GM19463 (cell line): ENCODE data around the gene LMTK3.

Experiments
- ATAC-seq: cut with Tn5 transposase; IDR thresholded peaks from one replicate; pipeline ENCODE4 v1.9.1; 2021; ENCODE audit warnings: mild to moderate bottlenecking, moderate library complexity; ENCODE audit not compliant: unreplicated experiment

The LMTK3 gene

GRCh38 chr19:48452289-48453190 is 59.1 kb downstream of the LMTK3 start:
- no peak for ATAC-seq

DNA sequence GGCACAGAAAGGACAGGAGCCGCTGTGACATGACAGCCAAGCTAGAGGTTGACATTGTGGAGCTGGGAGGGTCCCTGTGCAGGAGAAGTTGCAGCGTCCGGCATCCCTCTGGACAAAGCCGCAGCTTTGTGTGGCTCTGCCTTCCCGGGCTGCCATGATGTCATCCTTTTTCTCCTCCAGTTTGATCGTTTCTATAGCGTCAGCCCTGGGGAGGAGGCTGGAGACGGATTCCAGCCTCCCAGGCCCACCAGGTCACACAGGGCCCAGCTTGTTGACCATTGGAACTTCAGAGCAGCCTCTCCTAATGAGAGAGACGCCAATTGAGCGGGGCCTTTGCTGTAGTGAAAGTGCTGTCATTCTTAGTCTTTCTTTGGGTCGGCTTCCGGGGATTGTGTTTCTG is 60.0 kb downstream of the LMTK3 start:
- ATAC-seq, result no peak

DNA sequence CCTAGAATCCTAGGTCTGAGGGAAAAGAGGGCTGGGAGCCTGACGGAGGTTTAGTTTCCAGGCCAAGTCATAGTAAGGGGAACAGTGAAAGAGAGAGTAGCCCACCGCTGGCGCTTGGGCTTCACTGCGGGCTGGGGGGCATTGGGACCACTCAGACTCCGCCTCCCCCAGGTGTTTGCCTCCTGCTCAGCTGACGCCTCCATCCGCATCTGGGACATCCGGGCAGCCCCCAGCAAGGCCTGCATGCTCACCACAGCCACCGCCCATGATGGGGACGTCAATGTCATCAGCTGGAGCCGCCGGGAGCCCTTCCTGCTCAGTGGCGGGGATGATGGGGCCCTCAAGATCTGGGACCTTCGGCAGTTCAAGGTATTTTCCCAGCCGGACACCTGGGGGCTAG is 60.8 kb downstream of the LMTK3 start:
- no peak for ATAC-seq

- ATAC-seq, result no peak
Measured at GRCh38 chr19:48450441-48450840, 61.2 kb downstream of the LMTK3 start.

DNA sequence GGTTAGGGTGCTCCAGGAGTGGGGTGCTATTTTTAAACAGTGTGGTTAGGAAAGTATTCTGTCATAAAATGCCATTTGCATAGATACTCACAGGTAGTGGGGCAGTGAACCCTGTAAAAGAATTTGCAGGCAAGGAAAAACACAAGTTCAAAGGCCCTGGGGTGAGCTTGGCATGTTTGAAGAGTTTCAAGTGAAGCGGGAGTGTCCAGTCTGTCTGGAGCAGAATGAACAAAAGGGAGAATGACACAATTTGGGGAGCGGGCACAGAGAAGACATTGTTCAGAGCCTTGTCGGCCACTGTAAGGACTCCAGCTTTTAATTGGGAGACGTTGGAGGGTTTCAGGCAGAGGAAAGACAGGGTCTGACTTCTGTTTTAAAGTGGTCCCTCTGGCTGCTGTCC is 63.1 kb downstream of the LMTK3 start:
- ATAC-seq, result no peak

DNA sequence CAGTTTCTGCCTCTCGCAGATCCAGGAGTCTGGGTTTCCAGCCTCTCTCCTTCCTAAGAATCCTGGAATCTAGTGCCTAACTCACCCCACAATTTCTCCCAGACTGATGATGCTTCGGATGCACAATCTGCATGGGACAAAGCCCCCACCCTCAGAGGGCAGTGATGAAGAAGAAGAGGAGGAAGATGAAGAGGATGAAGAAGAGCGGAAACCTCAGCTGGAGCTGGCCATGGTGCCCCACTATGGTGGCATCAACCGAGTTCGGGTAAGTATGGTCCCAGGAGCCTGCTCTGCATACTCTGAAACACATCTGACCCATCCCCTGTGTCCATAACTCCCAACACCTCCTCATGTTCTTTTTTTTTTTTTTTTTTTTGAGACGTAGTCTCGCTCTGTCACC is 65.1 kb downstream of the LMTK3 start:
- no peak for ATAC-seq

DNA sequence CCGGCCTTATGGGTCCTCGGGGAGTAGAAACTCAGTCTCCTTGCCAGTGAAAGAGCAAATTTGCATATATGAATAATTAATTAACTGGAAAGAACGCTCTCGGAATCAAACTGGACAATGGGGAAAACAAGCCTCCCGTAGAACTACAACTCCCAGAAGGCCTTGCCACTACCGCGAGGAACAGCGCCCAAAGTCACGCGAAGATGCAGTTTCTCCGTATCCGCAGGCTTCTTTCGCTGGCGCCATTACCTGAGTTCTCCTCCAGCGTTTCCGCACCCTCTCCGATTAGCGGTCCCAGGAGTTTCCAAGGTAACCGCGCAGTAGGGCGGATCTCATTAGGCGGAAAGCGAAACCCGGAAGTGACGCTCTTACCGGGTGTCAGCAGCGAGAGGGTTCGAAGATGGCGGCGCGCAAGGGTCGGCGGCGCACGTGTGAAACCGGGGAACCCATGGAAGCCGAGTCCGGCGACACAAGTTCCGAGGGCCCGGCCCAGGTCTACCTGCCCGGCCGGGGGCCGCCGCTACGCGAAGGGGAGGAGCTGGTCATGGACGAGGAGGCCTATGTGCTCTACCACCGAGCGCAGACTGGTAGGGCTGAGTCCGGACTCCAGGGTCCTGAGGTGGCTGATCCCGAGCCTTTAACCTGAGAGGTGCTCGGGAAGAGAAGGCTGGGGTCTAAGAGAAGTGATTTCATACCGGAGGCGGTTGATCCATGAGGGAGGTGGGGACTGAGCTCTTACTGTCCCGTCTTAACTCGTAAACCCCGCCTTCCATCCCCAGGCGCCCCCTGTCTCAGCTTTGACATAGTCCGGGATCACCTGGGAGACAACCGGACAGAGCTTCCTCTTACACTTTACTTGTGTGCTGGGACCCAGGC is 65.8 kb downstream of the LMTK3 start, which contains the start of gene GRWD1:
Gene GRWD1 (plus strand): TSS at position 378 of the 876 bp plus-strand sequence. CDS start 23 bp downstream, at position 401.
- ATAC-seq, result peak; percentile 87

DNA sequence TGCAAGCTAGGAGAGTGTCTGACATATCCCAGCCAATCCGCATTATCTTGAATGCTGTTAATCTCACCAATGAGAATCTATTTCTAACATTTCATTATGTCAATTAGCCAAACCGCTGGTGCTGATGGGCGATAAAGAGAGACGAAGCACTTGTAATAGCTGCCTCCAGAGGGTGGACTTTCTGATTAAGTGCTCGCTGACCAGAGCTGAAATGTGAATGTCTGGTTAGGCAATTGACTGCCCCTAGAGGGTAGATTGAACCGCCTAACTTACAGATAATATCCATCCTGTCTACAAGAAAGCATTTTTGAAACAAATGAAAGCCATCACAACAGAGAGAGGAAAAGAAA is 66.4 kb downstream of the LMTK3 start:
- no peak for ATAC-seq

GRCh38 chr19:48444936-48445200 is 66.8 kb downstream of the LMTK3 start:
- ATAC-seq, result no peak

- ATAC-seq, result no peak
Measured at GRCh38 chr19:48444129-48444935, 67.3 kb downstream of the LMTK3 start.

DNA sequence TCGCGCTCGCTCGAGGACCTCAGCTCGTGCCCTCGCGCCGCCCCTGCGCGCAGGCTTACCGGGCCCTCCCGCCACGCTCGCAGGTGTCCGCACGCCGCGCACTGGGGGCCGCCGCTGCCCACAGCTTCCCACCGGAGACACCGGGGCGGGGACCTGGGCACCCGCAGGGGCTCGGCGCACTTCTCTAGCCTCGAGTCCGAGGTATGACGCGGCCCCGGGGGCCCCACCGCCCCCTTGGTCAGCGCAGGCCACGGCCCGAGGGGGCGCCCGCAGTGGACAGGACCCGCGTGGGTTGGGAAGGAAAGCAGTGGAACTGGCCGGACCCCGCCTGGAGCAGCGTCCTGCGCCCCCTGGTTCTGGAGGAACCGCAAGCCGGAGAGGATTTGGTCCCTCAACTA is 67.9 kb downstream of the LMTK3 start:
- ATAC-seq, result no peak

DNA sequence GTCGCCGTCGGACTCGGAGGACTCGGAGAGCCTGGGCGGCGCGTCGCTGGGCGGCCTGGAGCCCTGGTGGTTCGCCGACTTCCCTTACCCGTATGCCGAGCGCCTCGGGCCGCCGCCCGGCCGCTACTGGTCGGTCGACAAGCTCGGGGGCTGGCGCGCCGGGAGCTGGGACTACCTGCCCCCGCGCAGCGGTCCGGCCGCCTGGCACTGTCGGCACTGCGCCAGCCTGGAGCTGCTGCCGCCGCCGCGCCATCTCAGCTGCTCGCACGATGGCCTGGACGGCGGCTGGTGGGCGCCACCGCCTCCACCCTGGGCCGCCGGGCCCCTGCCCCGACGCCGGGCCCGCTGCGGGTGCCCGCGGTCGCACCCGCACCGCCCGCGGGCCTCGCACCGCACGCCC is 68.4 kb downstream of the LMTK3 start:
- no peak for ATAC-seq

DNA sequence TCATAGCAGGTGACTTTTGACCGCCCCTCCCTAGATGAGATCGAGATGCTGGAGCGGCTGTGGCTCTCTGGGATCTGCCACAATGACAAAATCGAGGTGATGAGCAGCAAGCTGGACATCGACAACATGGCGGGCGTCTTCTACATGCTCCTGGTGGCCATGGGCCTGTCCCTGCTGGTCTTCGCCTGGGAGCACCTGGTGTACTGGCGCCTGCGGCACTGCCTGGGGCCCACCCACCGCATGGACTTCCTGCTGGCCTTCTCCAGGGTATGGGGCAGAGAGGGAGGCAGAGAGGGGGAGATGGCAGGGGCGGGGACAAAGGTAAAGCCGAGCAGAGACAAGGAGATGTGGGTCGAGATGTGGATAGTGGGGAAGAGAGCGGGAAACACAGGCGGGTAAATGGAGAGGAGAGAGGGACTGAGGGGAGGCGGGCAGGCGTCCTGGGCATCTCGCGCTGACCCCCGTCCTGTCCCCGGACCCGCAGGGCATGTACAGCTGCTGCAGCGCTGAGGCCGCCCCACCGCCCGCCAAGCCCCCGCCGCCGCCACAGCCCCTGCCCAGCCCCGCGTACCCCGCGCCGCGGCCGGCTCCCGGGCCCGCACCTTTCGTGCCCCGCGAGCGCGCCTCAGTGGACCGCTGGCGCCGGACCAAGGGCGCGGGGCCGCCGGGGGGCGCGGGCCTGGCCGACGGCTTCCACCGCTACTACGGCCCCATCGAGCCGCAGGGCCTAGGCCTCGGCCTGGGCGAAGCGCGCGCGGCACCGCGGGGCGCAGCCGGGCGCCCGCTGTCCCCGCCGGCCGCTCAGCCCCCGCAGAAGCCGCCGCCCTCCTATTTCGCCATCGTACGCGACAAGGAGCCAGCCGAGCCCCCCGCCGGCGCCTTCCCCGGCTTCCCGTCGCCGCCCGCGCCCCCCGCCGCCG is 69.3 kb downstream of the LMTK3 start:
- ATAC-seq, result no peak

- ATAC-seq, result no peak
Measured at GRCh38 chr19:48441360-48442050, 70.1 kb downstream of the LMTK3 start.

DNA sequence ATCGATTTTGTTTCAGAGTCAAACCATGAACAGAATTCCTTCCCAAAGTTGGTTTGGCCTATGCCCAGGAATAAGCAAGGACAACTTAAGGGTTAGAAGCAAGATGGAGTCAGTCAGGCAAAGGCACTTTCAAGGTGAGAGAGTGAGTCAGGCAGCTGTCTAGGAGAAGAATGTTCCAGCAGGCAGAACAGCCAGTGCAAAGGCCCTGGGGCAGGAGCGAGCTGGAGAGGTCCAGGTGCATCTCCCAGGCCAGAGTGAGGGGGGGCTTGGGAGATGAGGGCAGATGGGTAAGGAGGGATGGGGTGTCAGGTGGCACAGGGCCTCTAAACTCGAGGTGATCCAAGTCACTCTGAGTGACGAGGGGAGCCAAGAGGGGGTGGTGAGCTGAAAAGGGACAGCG is 75.0 kb downstream of the LMTK3 start:
- ATAC-seq, result no peak
